A549 (cell line): ENCODE results near the gene SVIL. TPM values are rescaled to one million over a fixed set of nuclear protein-coding genes. Genes with fewer than 3 reads are reported as not detected.
"Not testable (repeated sequence)": the region's sequence is repeated elsewhere in the genome, so short reads cannot be mapped to it uniquely, and the experiment has no call there.

Experiments
- ATAC-seq, 2 experiments: fragments of 200-7000 bp in 1 of 2; fragments of >200 bp in 1 of 2; cut with Nextera tagmentation in 1 of 2; cut with Tn5 transposase in 1 of 2; 3 replicates each; pipeline versions ENCODE4 v1.8.0 to v1.9.1; 2018 to 2020; ENCODE audit warnings: mild to moderate bottlenecking in 1 of 2, moderate library complexity in 1 of 2
- CTCF ChIA-PET: fragments of 300-600 bp; sonication (Branson Sonifier 250); formaldehyde crosslinking; extraction: SDS; loops from one replicate; lab custom pipeline; 2021; ENCODE audit warnings: antibody characterized with exemption, inconsistent platforms; lab: Yijun Ruan, JAX
- POLR2A ChIA-PET: fragments of 350-600 bp; formaldehyde crosslinking; extraction: SDS; loops from one replicate; lab custom pipeline; 2021; ENCODE audit warnings: antibody characterized with exemption, inconsistent platforms; lab: Yijun Ruan, JAX
- DNase-seq, 2 experiments: peaks; one replicate each; pipeline versions ENCODE4 v3.0.0 to v3.0.0-alpha.2; 2011 to 2016; ENCODE audit warnings: low read depth in 1 of 2, low spot score in 1 of 2
- FAIRE-seq: peaks from 2 replicates; lab custom pipeline; 2011; peaks lifted over from hg19 to GRCh38; lab: Jason Lieb, UNC
- H3K27ac ChIP-seq, 2 experiments: fragments of >200 bp; sonication (Bioruptor Twin); formaldehyde crosslinking; 3 replicates each; pipeline ENCODE4 v1.5.1; 2016 to 2017
- H3K4me1 ChIP-seq: fragments of >200 bp; sonication (Bioruptor Twin); formaldehyde crosslinking; 3 replicates; pipeline ENCODE4 v1.6.1; 2016
- H3K4me2 ChIP-seq: fragments of >200 bp; sonication (Bioruptor Twin); formaldehyde crosslinking; 3 replicates; pipeline ENCODE4 v1.6.1; 2016
- H3K4me3 ChIP-seq: fragments of >200 bp; sonication (Bioruptor Twin); formaldehyde crosslinking; 3 replicates; pipeline ENCODE4 v1.5.1; 2016
- H3K9me3 ChIP-seq: fragments of >200 bp; sonication (Bioruptor Twin); formaldehyde crosslinking; 3 replicates; pipeline ENCODE4 v1.6.1; 2016
- BHLHE40 ChIP-seq: IDR thresholded peaks from 2 replicates; pipeline ENCODE4 v1.6.1; 2012; ENCODE audit warnings: low read depth, low read length, inconsistent platforms
- CHD2 ChIP-seq: fragments of 150-350 bp; IDR thresholded peaks from 2 replicates; pipeline ENCODE4 v1.6.1; 2014; ENCODE audit warnings: low read length; ENCODE audit not compliant: partially characterized antibody
- HOXB13 ChIP-seq: fragments of 250-450 bp; sonication (Bioruptor Pico); IDR thresholded peaks from 2 replicates; pipeline ENCODE4 v1.5.0; 2020; ENCODE audit warnings: low read depth, mild to moderate bottlenecking, moderate library complexity
- JUN ChIP-seq, 2 experiments: fragments of >200 bp; sonication (Bioruptor Twin); formaldehyde crosslinking; IDR thresholded peaks; 2 replicates in 1 of 2; 3 replicates in 1 of 2; pipeline ENCODE4 v1.6.1; 2016 to 2017
- KDM1A ChIP-seq: fragments of 200-600 bp; sonication (generic); IDR thresholded peaks from 2 replicates; pipeline ENCODE4 v1.6.1; 2016; ENCODE audit warnings: low read depth, mild to moderate bottlenecking
- NPAS2 ChIP-seq: fragments of 250-450 bp; sonication (Bioruptor Pico); IDR thresholded peaks from 2 replicates; pipeline ENCODE4 v1.8.0; 2022; ENCODE audit warnings: mild to moderate bottlenecking, moderate library complexity, borderline replicate concordance
- PHF8 ChIP-seq: fragments of 200-600 bp; sonication (generic); IDR thresholded peaks from 2 replicates; pipeline ENCODE4 v1.6.1; 2016; ENCODE audit warnings: low read depth, mild to moderate bottlenecking, antibody characterized with exemption, moderate library complexity, borderline replicate concordance
- POLR2A ChIP-seq: IDR thresholded peaks from 2 replicates; pipeline ENCODE4 v1.6.1; 2012; ENCODE audit warnings: mild to moderate bottlenecking, low read length
- RAD21 ChIP-seq, 2 experiments: fragments of >200 bp in 1 of 2; sonication (Bioruptor Twin) in 1 of 2; formaldehyde crosslinking in 1 of 2; IDR thresholded peaks in 1 of 2; conservative IDR thresholded peaks in 1 of 2; 2 replicates in 1 of 2; 3 replicates in 1 of 2; pipeline ENCODE4 v1.6.1; 2012 to 2018; ENCODE audit warnings: inconsistent platforms in 1 of 2
- RFX5 ChIP-seq: fragments of 450-650 bp; IDR thresholded peaks from 2 replicates; pipeline ENCODE4 v1.7.1; 2014; ENCODE audit warnings: antibody characterized with exemption, mild to moderate bottlenecking, moderate library complexity
- SREBF2 ChIP-seq: fragments of 450-650 bp; IDR thresholded peaks from 2 replicates; pipeline ENCODE4 v1.6.1; 2014; ENCODE audit warnings: mild to moderate bottlenecking, moderate library complexity
- WGBS: methylation state at CpG from one replicate; pipeline ENCODE4 v1.1.6; 2017; ENCODE audit errors: missing lambda C conversion rate; 5-methylcytosine and 5-hydroxymethylcytosine counted together
- polyA plus RNA-seq, 4 experiments: library from polyadenylated mRNA; depleted of rRNA in 3 of 4; stranded (reverse); fragments of >200 nt; fragmentation: RNase III in 1 of 4; extraction: RNeasy Plus Mini Kit Qiagen cat#74134 plus additional on column Dnase treatment in 1 of 4; gene quantifications; 2 replicates in 3 of 4; 3 replicates in 1 of 4; pipeline ENCODE4 v1.2.3, GENCODE V29; 2011 to 2017
- TF ChIP-seq, protein P1 (sequence below): fragments of >200 bp; sonication (Bioruptor Twin); formaldehyde crosslinking; IDR thresholded peaks from 3 replicates; pipeline ENCODE4 v1.5.1; 2016
- TF ChIP-seq, protein P2 (sequence below): fragments of 200-600 bp; sonication (generic); IDR thresholded peaks from 2 replicates; pipeline ENCODE4 v1.6.1; 2016; ENCODE audit warnings: antibody characterized with exemption, mild to moderate bottlenecking, moderate library complexity
- TF ChIP-seq, protein P3 (sequence below): fragments of 250-450 bp; sonication (Bioruptor Pico); IDR thresholded peaks from 2 replicates; pipeline ENCODE4 v1.5.0; 2020; ENCODE audit warnings: low read depth, mild to moderate bottlenecking, moderate library complexity
- TF ChIP-seq, protein P4 (sequence below): fragments of 250-450 bp; sonication (Bioruptor Pico); IDR thresholded peaks from 2 replicates; pipeline ENCODE4 v1.5.0; 2021; ENCODE audit warnings: mild to moderate bottlenecking, moderate library complexity, borderline replicate concordance
- TF ChIP-seq, protein P5 (sequence below): fragments of >200 bp; sonication (Bioruptor Twin); formaldehyde crosslinking; IDR thresholded peaks from 3 replicates; pipeline ENCODE4 v1.6.1; 2016

The SVIL gene
- polyA plus RNA-seq, 2 of the 4 experiments (the other 2 are of a cell fraction) = 12.0 to 20.4 TPM

DNA sequence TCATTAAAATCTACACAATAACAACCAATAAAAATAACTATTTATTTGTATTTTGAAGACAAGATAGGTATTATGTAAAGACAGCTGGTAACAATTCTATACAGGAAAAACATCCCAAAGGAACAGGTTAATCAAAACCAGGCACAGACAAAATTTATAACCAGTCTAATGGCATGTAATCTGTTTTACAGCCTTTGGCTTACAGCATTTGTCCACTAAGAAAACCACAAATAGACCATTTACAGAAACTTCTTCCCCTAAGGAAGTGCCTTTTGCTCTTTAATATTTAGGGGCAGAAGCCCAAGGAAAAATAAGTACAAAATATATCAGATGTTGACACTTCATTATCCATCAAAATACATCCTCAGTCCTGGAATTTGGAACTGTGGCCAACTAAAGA is 65.0 kb downstream of the SVIL start:
- ChIA-PET POLR2A (no interaction called here), CTCF (interaction anchor here (1.0 to 2.9 kb wide), 3 partner anchors 12 to 21 kb away, joined by 3 to 11 read pairs (median 3); no protein-coding TSS in a partner anchor)
- H3K4me2 ChIP-seq = no peak overlapping the region
- no peaks in the 10 kb centered on the region for H3K9me3 ChIP-seq
- H3K27ac ChIP-seq = no peak overlapping the region
- no peak for TF ChIP-seq CHD2
- no peak for TF ChIP-seq JUN (IDR thresholded peaks at IDR 0.05)
- TF ChIP-seq BHLHE40 = no peak
- no peak for TF ChIP-seq HOXB13 (CRISPR knock-in tag)
- TF ChIP-seq, protein P1, sequence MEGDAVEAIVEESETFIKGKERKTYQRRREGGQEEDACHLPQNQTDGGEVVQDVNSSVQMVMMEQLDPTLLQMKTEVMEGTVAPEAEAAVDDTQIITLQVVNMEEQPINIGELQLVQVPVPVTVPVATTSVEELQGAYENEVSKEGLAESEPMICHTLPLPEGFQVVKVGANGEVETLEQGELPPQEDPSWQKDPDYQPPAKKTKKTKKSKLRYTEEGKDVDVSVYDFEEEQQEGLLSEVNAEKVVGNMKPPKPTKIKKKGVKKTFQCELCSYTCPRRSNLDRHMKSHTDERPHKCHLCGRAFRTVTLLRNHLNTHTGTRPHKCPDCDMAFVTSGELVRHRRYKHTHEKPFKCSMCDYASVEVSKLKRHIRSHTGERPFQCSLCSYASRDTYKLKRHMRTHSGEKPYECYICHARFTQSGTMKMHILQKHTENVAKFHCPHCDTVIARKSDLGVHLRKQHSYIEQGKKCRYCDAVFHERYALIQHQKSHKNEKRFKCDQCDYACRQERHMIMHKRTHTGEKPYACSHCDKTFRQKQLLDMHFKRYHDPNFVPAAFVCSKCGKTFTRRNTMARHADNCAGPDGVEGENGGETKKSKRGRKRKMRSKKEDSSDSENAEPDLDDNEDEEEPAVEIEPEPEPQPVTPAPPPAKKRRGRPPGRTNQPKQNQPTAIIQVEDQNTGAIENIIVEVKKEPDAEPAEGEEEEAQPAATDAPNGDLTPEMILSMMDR = no peak
- no peak for TF ChIP-seq KDM1A
- TF ChIP-seq, protein P2, sequence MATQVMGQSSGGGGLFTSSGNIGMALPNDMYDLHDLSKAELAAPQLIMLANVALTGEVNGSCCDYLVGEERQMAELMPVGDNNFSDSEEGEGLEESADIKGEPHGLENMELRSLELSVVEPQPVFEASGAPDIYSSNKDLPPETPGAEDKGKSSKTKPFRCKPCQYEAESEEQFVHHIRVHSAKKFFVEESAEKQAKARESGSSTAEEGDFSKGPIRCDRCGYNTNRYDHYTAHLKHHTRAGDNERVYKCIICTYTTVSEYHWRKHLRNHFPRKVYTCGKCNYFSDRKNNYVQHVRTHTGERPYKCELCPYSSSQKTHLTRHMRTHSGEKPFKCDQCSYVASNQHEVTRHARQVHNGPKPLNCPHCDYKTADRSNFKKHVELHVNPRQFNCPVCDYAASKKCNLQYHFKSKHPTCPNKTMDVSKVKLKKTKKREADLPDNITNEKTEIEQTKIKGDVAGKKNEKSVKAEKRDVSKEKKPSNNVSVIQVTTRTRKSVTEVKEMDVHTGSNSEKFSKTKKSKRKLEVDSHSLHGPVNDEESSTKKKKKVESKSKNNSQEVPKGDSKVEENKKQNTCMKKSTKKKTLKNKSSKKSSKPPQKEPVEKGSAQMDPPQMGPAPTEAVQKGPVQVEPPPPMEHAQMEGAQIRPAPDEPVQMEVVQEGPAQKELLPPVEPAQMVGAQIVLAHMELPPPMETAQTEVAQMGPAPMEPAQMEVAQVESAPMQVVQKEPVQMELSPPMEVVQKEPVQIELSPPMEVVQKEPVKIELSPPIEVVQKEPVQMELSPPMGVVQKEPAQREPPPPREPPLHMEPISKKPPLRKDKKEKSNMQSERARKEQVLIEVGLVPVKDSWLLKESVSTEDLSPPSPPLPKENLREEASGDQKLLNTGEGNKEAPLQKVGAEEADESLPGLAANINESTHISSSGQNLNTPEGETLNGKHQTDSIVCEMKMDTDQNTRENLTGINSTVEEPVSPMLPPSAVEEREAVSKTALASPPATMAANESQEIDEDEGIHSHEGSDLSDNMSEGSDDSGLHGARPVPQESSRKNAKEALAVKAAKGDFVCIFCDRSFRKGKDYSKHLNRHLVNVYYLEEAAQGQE = no peak
- TF ChIP-seq RAD21 (conservative IDR thresholded peaks at IDR 0.05 in 1 of 2, IDR thresholded peaks at IDR 0.05 in 1 of 2) = no peak
- TF ChIP-seq PHF8 = no peak
- no peak for TF ChIP-seq POLR2A
- DNase-seq = no peak
- no peak overlapping the region for H3K4me3 ChIP-seq
- ATAC-seq = no peak
- FAIRE-seq = no peak
- H3K4me1 ChIP-seq = no peaks in the 10 kb centered on the region

DNA sequence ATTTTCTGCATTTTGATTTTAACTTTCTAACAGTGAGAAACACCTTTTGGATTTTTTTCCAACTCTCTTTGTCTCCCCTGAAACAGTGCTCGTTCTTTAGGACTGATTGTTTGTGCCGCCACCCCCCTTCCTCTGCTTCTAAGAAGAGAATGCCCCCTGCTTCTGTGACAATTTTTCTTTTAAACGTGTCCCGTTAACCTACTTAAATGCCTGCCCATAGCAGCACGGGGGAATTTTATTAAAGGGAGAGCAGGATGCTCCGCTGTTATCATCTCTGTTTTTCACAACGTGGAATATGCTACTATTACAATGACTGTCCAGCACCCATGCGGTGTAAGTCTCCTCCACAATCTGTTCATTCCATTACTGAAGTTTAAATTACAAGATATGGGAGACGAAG is 67.8 kb downstream of the SVIL start:
- Histone ChIP-seq H3K4me3 (no peak overlapping the region), H3K4me1 (no peaks in the 10 kb centered on the region), H3K27ac (no peak overlapping the region), H3K9me3 (no peaks in the 10 kb centered on the region), H3K4me2 (no peak overlapping the region)
- FAIRE-seq (no peak), DNase-seq (no peak), ATAC-seq (no peak)
- WGBS = 92% methylated on average over 9 of the region's 9 CpGs
- TF ChIP-seq, protein P3, sequence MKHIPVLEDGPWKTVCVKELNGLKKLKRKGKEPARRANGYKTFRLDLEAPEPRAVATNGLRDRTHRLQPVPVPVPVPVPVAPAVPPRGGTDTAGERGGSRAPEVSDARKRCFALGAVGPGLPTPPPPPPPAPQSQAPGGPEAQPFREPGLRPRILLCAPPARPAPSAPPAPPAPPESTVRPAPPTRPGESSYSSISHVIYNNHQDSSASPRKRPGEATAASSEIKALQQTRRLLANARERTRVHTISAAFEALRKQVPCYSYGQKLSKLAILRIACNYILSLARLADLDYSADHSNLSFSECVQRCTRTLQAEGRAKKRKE (CRISPR knock-in tag) = no peak
- TF ChIP-seq, protein P1 = no peak
- no peak for TF ChIP-seq PHF8
- TF ChIP-seq RFX5 = no peak
- TF ChIP-seq, protein P4, sequence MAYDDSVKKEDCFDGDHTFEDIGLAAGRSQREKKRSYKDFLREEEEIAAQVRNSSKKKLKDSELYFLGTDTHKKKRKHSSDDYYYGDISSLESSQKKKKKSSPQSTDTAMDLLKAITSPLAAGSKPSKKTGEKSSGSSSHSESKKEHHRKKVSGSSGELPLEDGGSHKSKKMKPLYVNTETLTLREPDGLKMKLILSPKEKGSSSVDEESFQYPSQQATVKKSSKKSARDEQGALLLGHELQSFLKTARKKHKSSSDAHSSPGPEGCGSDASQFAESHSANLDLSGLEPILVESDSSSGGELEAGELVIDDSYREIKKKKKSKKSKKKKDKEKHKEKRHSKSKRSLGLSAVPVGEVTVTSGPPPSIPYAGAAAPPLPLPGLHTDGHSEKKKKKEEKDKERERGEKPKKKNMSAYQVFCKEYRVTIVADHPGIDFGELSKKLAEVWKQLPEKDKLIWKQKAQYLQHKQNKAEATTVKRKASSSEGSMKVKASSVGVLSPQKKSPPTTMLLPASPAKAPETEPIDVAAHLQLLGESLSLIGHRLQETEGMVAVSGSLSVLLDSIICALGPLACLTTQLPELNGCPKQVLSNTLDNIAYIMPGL = no peak
- TF ChIP-seq, protein P5, sequence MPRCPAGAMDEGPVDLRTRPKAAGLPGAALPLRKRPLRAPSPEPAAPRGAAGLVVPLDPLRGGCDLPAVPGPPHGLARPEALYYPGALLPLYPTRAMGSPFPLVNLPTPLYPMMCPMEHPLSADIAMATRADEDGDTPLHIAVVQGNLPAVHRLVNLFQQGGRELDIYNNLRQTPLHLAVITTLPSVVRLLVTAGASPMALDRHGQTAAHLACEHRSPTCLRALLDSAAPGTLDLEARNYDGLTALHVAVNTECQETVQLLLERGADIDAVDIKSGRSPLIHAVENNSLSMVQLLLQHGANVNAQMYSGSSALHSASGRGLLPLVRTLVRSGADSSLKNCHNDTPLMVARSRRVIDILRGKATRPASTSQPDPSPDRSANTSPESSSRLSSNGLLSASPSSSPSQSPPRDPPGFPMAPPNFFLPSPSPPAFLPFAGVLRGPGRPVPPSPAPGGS = no peak
- TF ChIP-seq KDM1A = no peak
- TF ChIP-seq NPAS2 (CRISPR knock-in tag) = no peak
- no peak for TF ChIP-seq SREBF2
- ChIA-PET CTCF (interaction anchor here (1.0 to 1.1 kb wide), 2 partner anchors 24 to 73 kb away, joined by 3 read pairs; no protein-coding TSS in a partner anchor), POLR2A (no interaction called here)

DNA sequence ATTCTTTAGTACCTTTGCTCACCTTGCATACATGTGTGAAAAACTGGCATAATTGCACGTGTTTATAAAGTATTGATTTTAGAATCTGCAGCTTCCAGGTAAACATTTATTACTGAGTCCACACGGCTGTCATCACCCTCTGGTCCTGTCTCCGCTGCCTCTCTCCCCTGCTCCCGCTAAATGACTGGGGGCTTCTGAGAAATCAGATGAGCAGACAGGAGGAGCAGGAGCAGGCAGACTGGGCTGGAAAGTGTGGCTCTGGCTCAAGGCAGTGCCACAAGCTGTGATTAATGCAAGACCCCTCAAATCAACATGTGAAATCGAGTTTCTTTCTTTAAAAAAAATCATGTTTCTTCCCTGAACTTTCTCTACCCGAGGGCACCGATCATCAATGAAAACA is 68.6 kb downstream of the SVIL start:
- H3K4me3 ChIP-seq, DNase-seq, ATAC-seq, H3K4me2 ChIP-seq, POLR2A ChIA-PET, H3K27ac ChIP-seq, H3K4me1 ChIP-seq, FAIRE-seq, H3K9me3 ChIP-seq: not testable (repeated sequence)
- WGBS = 79% methylated on average over 7 of the region's 7 CpGs
- CTCF ChIA-PET = interaction anchor here (0.6 to 1.1 kb wide), 3 partner anchors 24 to 74 kb away, joined by 3 read pairs; no protein-coding TSS in a partner anchor
